Endometrial microvascular endothelial cells (primary cell): Measurements from ENCODE around the gene RPTOR. TPM values are rescaled to one million over a fixed set of nuclear protein-coding genes. Genes with fewer than 3 reads are reported as not detected.

Source experiments
- in situ Hi-C: cut with HindIII; loops from 2 replicates; pipeline ENCODE4 v1.10.0; 2017; ENCODE audit warnings: low sequenced_read_pairs, low pct_unique_long_range_greater_than_20kb; ENCODE audit errors: inconsistent ontology term
- total RNA-seq: library from RNA; depleted of rRNA; stranded (reverse); fragments of >200 nt; gene quantifications from one replicate; pipeline ENCODE4 v1.2.3, GENCODE V29; 2015; ENCODE audit errors: inconsistent ontology term

The RPTOR gene
- total RNA-seq, 1 donor from 2014 or later, result 28.2 TPM

GRCh38 chr17:80673152-80673920 lies 128.7 kb downstream of the RPTOR start:
- in situ Hi-C loops, result no loop called here

- in situ Hi-C loops, result no loop called here
Observed at GRCh38 chr17:80675438-80676095, 130.9 kb downstream of the RPTOR start.

- in situ Hi-C loops, result no loop called here
Observed at GRCh38 chr17:80676096-80676466, 131.4 kb downstream of the RPTOR start.

GRCh38 chr17:80676564-80676963 lies 131.9 kb downstream of the RPTOR start:
- in situ Hi-C loops, result no loop called here

- in situ Hi-C loops, result no loop called here
Observed at GRCh38 chr17:80677214-80677756, 132.6 kb downstream of the RPTOR start.

GRCh38 chr17:80679816-80680215 lies 135.2 kb downstream of the RPTOR start:
- in situ Hi-C loops, result no loop called here

GRCh38 chr17:80681215-80681614 lies 136.6 kb downstream of the RPTOR start:
- in situ Hi-C loops, result no loop called here

GRCh38 chr17:80682372-80682771 lies 137.7 kb downstream of the RPTOR start:
- in situ Hi-C loops, result no loop called here

GRCh38 chr17:80683625-80684104 lies 139.0 kb downstream of the RPTOR start:
- in situ Hi-C loops, result no loop called here

GRCh38 chr17:80687839-80688238 lies 143.2 kb downstream of the RPTOR start:
- in situ Hi-C loops, result no loop called here

GRCh38 chr17:80689129-80689619 lies 144.5 kb downstream of the RPTOR start:
- in situ Hi-C loops, result no loop called here

- in situ Hi-C loops, result no loop called here
Observed at GRCh38 chr17:80691784-80692183, 147.1 kb downstream of the RPTOR start.

GRCh38 chr17:80692931-80693467 lies 148.4 kb downstream of the RPTOR start:
- in situ Hi-C loops, result no loop called here

GRCh38 chr17:80693511-80693910 lies 148.9 kb downstream of the RPTOR start:
- in situ Hi-C loops, result no loop called here

- in situ Hi-C loops, result no loop called here
Observed at GRCh38 chr17:80694085-80694991, 149.7 kb downstream of the RPTOR start.

GRCh38 chr17:80694992-80695912 lies 150.6 kb downstream of the RPTOR start:
- in situ Hi-C loops, result no loop called here

GRCh38 chr17:80695979-80696378 lies 151.3 kb downstream of the RPTOR start:
- in situ Hi-C loops, result no loop called here

- in situ Hi-C loops, result no loop called here
Observed at GRCh38 chr17:80696456-80696855, 151.8 kb downstream of the RPTOR start.
